HG02763 (cell line): ENCODE measurements around the gene FMNL1.
A peak's percentile ranks its signal among the peaks of the same experiment; 100 is the strongest.
"Not testable (repeated sequence)": the region's sequence is repeated elsewhere in the genome, so short reads cannot be mapped to it uniquely, and the experiment has no call there.

ENCODE experiments used
- ATAC-seq: cut with Tn5 transposase; IDR thresholded peaks from one replicate; pipeline ENCODE4 v1.9.1; 2021; ENCODE audit warnings: mild to moderate bottlenecking, moderate library complexity; ENCODE audit not compliant: unreplicated experiment

FMNL1 gene

GRCh38 chr17:45234641-45235415 lies 13.1 kb downstream of the FMNL1 start:
- ATAC-seq: no peak

GRCh38 chr17:45235416-45236281 lies 14.0 kb downstream of the FMNL1 start:
- ATAC-seq: no peak

GRCh38 chr17:45236282-45236606 lies 14.6 kb downstream of the FMNL1 start:
- ATAC-seq: no peak

GRCh38 chr17:45237686-45238085 lies 16.0 kb downstream of the FMNL1 start:
- ATAC-seq: no peak

GRCh38 chr17:45238155-45238774 lies 16.6 kb downstream of the FMNL1 start:
- ATAC-seq: no peak

- ATAC-seq: no peak
Measured at GRCh38 chr17:45240905-45241327, 19.2 kb downstream of the FMNL1 start.

GRCh38 chr17:45241328-45242028 lies 19.8 kb downstream of the FMNL1 start:
- no peak for ATAC-seq

- no peak for ATAC-seq
Measured at GRCh38 chr17:45242029-45242414, 20.3 kb downstream of the FMNL1 start.

- ATAC-seq: no peak
Measured at GRCh38 chr17:45243750-45244149, 22.1 kb downstream of the FMNL1 start.

- ATAC-seq: no peak
Measured at GRCh38 chr17:45244725-45245656, 23.3 kb downstream of the FMNL1 start.

- no peak for ATAC-seq
Measured at GRCh38 chr17:45246338-45246737, 24.7 kb downstream of the FMNL1 start.

- ATAC-seq: no peak
Measured at GRCh38 chr17:45246861-45247428, 25.3 kb downstream of the FMNL1 start.

GRCh38 chr17:45247429-45248131 lies 25.9 kb downstream of the FMNL1 start:
- peak; percentile 78 for ATAC-seq

- ATAC-seq: peak; percentile 56
Measured at GRCh38 chr17:45248132-45248957, 26.7 kb downstream of the FMNL1 start.

- no peak for ATAC-seq
Measured at GRCh38 chr17:45251931-45252330, 30.2 kb downstream of the FMNL1 start.

- not testable (repeated sequence) for ATAC-seq
Measured at GRCh38 chr17:45253237-45253636, 31.6 kb downstream of the FMNL1 start.

GRCh38 chr17:45253879-45254278 lies 32.2 kb downstream of the FMNL1 start:
- no peak for ATAC-seq

GRCh38 chr17:45255358-45255757 lies 33.7 kb downstream of the FMNL1 start:
- ATAC-seq: no peak
